PC-3 (cell line): ENCODE data around the gene MRPS17.

Experiments
- CTCF ChIP-seq: fragments of 300-600 bp; sonication (generic); conservative IDR thresholded peaks from 2 replicates; pipeline ENCODE4 v1.5.1; 2017; ENCODE audit warnings: antibody characterized with exemption, low read depth, mild to moderate bottlenecking, low read length
- EZH2 ChIP-seq: fragments of 300-600 bp; sonication (generic); IDR thresholded peaks from one replicate; pipeline ENCODE4 v1.6.1; 2017; ENCODE audit warnings: antibody characterized with exemption, mild to moderate bottlenecking, low read length; ENCODE audit not compliant: unreplicated experiment
- EZH2phosphoT487 ChIP-seq: fragments of 300-600 bp; sonication (generic); IDR thresholded peaks from 2 replicates; pipeline ENCODE4 v1.6.1; 2018; ENCODE audit warnings: mild to moderate bottlenecking, antibody characterized with exemption, low read length, borderline replicate concordance

GRCh38 chr7:55957190-55957589 is 5.5 kb downstream of the MRPS17 start:
- no peak for TF ChIP-seq CTCF
- TF ChIP-seq EZH2, result no peak
- no peak for TF ChIP-seq EZH2phosphoT487
